IMR-90 (cell line): ENCODE results near the gene DOCK1. TPM values are rescaled to one million over a fixed set of nuclear protein-coding genes. Genes with fewer than 3 reads are reported as not detected.

Experiments used
- ATAC-seq: fragments of 200-7000 bp; cut with Tn5 transposase; 2 replicates; pipeline ENCODE4 v1.9.1; 2020; ENCODE audit warnings: low read depth, mild to moderate bottlenecking, moderate library complexity
- BruUV-seq: library from RNA; stranded (reverse); fragments of 400-500 nt; replicated peaks from 2 replicates; lab custom pipeline; 2021; lab: Mats Ljungman, UMichigan
- CTCF ChIA-PET: fragments of 300-600 bp; formaldehyde crosslinking; extraction: SDS; loops from one replicate; lab custom pipeline; 2021; ENCODE audit warnings: antibody characterized with exemption; lab: Yijun Ruan, JAX
- POLR2A ChIA-PET: fragments of 300-600 bp; sonication (Branson Sonifier 250); formaldehyde crosslinking; loops from one replicate; lab custom pipeline; 2022; ENCODE audit warnings: antibody characterized with exemption; ENCODE audit not compliant: unreplicated experiment; lab: Charles Lee
- DNase-seq: peaks from one replicate; pipeline ENCODE4 v3.0.0; 2013
- H2AFZ ChIP-seq: replicated peaks from 2 replicates; pipeline ENCODE3; 2013; ENCODE audit warnings: low read length, mild to moderate bottlenecking; ENCODE audit not compliant: poor library complexity
- H2AK5ac ChIP-seq: 2 replicates; pipeline ENCODE4 v1.6.1; 2013; ENCODE audit warnings: low read depth, low read length, inconsistent platforms
- H2AK9ac ChIP-seq: replicated peaks from 2 replicates; pipeline ENCODE3; 2013; ENCODE audit warnings: mild to moderate bottlenecking, low read depth, low read length, moderate library complexity; ENCODE audit not compliant: poor library complexity
- H2BK120ac ChIP-seq: 2 replicates; pipeline ENCODE4 v1.6.1; 2013; ENCODE audit warnings: low read depth, low read length, inconsistent platforms
- H2BK15ac ChIP-seq: 3 replicates; pipeline ENCODE4 v1.6.1; 2013; ENCODE audit warnings: low read depth, low read length, inconsistent platforms
- H2BK20ac ChIP-seq: 2 replicates; pipeline ENCODE4 v1.6.1; 2013; ENCODE audit warnings: low read depth, mild to moderate bottlenecking, inconsistent platforms, low read length, moderate library complexity
- H2BK5ac ChIP-seq: 2 replicates; pipeline ENCODE4 v1.6.1; 2013; ENCODE audit warnings: mild to moderate bottlenecking, low read depth, low read length, inconsistent platforms; ENCODE audit not compliant: poor library complexity, severe bottlenecking
- H3K14ac ChIP-seq: replicated peaks from 2 replicates; pipeline ENCODE4 v1.6.1; 2013; ENCODE audit warnings: low read depth, low read length, inconsistent platforms
- H3K18ac ChIP-seq: 2 replicates; pipeline ENCODE4 v1.6.1; 2013; ENCODE audit warnings: low read depth, low read length, control low read depth
- H3K23ac ChIP-seq: 2 replicates; pipeline ENCODE4 v1.6.1; 2013; ENCODE audit warnings: low read depth, low read length, inconsistent platforms
- H3K27ac ChIP-seq: 2 replicates; pipeline ENCODE4 v1.5.1; 2013; ENCODE audit warnings: mild to moderate bottlenecking, control low read depth, low read length; ENCODE audit not compliant: insufficient read depth
- H3K27me3 ChIP-seq: 2 replicates; pipeline ENCODE4 v1.6.1; 2013; ENCODE audit warnings: low read length; ENCODE audit not compliant: control insufficient read depth, insufficient read depth
- H3K36me3 ChIP-seq: 2 replicates; pipeline ENCODE4 v1.6.1; 2013; ENCODE audit warnings: low read length, mixed read lengths; ENCODE audit not compliant: control insufficient read depth, insufficient read depth
- H3K4ac ChIP-seq: 2 replicates; pipeline ENCODE4 v1.6.1; 2013; ENCODE audit warnings: low read depth, low read length, inconsistent platforms
- H3K4me1 ChIP-seq: 2 replicates; pipeline ENCODE4 v1.6.1; 2013; ENCODE audit warnings: low read length, mixed read lengths; ENCODE audit not compliant: control insufficient read depth, insufficient read depth
- H3K4me2 ChIP-seq: 2 replicates; pipeline ENCODE4 v1.6.1; 2013; ENCODE audit warnings: low read depth, mild to moderate bottlenecking, control low read depth, low read length, moderate library complexity
- H3K4me3 ChIP-seq: 2 replicates; pipeline ENCODE4 v1.5.1; 2013; ENCODE audit warnings: low read depth, mild to moderate bottlenecking, control low read depth, low read length, moderate library complexity; ENCODE audit not compliant: insufficient read depth
- H3K56ac ChIP-seq: 2 replicates; pipeline ENCODE4 v1.6.1; 2013; ENCODE audit warnings: low read length, inconsistent platforms; ENCODE audit not compliant: insufficient read depth; ENCODE audit errors: extremely low read depth
- H3K79me1 ChIP-seq, 2 experiments: 2 replicates each; pipeline ENCODE4 v1.6.1; 2013; ENCODE audit warnings: low read length in 2 of 2, inconsistent platforms in 1 of 2, low read depth in 1 of 2
- H3K9ac ChIP-seq: 2 replicates; pipeline ENCODE4 v1.6.1; 2013; ENCODE audit warnings: low read depth, low read length, control low read depth
- H3K9me1 ChIP-seq: 2 replicates; pipeline ENCODE4 v1.6.1; 2013; ENCODE audit warnings: low read length, inconsistent platforms; ENCODE audit not compliant: insufficient read depth
- H3K9me3 ChIP-seq: 2 replicates; pipeline ENCODE4 v1.6.1; 2013; ENCODE audit warnings: low read length; ENCODE audit not compliant: control insufficient read depth, insufficient read depth
- H4K20me1 ChIP-seq: 2 replicates; pipeline ENCODE4 v1.6.1; 2013; ENCODE audit warnings: low read length, inconsistent platforms; ENCODE audit not compliant: insufficient read depth
- H4K5ac ChIP-seq: 2 replicates; pipeline ENCODE4 v1.6.1; 2013; ENCODE audit warnings: mild to moderate bottlenecking, low read depth, low read length, control low read depth
- H4K8ac ChIP-seq, 2 experiments: 2 replicates each; pipeline ENCODE4 v1.6.1; 2013; ENCODE audit warnings: low read depth in 2 of 2, low read length in 2 of 2, control low read depth in 1 of 2, inconsistent platforms in 1 of 2
- H4K91ac ChIP-seq: 2 replicates; pipeline ENCODE4 v1.6.1; 2013; ENCODE audit warnings: low read depth, low read length, inconsistent platforms; ENCODE audit not compliant: insufficient read depth
- BHLHE40 ChIP-seq: fragments of 150-350 bp; IDR thresholded peaks from 2 replicates; pipeline ENCODE4 v1.6.1; 2016; ENCODE audit warnings: mild to moderate bottlenecking, low read depth, low read length
- CHD1 ChIP-seq: IDR thresholded peaks from 2 replicates; pipeline ENCODE4 v1.6.1; 2012; ENCODE audit warnings: low read depth, low read length, improper control_type of control experiment
- CTCF ChIP-seq: conservative IDR thresholded peaks from 2 replicates; pipeline ENCODE4 v1.5.1; 2012; ENCODE audit warnings: mild to moderate bottlenecking, low read depth, low read length, improper control_type of control experiment
- ELK1 ChIP-seq: fragments of 150-350 bp; IDR thresholded peaks from 2 replicates; pipeline ENCODE4 v1.6.1; 2016; ENCODE audit warnings: low read depth, mild to moderate bottlenecking, low read length, moderate library complexity, borderline replicate concordance
- FOS ChIP-seq: fragments of 150-350 bp; IDR thresholded peaks from 2 replicates; pipeline ENCODE4 v1.6.1; 2016; ENCODE audit warnings: low read depth, low read length
- MAZ ChIP-seq: IDR thresholded peaks from 2 replicates; pipeline ENCODE4 v1.6.1; 2012; ENCODE audit warnings: low read depth, mild to moderate bottlenecking, low read length, improper control_type of control experiment, moderate library complexity, borderline replicate concordance
- MXI1 ChIP-seq: IDR thresholded peaks from 2 replicates; pipeline ENCODE4 v1.6.1; 2012; ENCODE audit warnings: low read depth, mild to moderate bottlenecking, low read length, moderate library complexity, borderline replicate concordance
- NFE2L2 ChIP-seq: fragments of 150-350 bp; IDR thresholded peaks from 2 replicates; pipeline ENCODE4 v1.6.1; 2016; ENCODE audit warnings: low read depth, mild to moderate bottlenecking, low read length
- POLR2A ChIP-seq: IDR thresholded peaks from 2 replicates; pipeline ENCODE4 v1.6.1; 2012; ENCODE audit warnings: mild to moderate bottlenecking, low read depth, low read length
- RAD21 ChIP-seq: IDR thresholded peaks from 2 replicates; pipeline ENCODE4 v1.6.1; 2012; ENCODE audit warnings: low read length, improper control_type of control experiment
- RCOR1 ChIP-seq: IDR thresholded peaks from 2 replicates; pipeline ENCODE4 v1.6.1; 2012; ENCODE audit warnings: mild to moderate bottlenecking, low read length, improper control_type of control experiment; ENCODE audit not compliant: insufficient replicate concordance
- RFX5 ChIP-seq: IDR thresholded peaks from 2 replicates; pipeline ENCODE4 v1.8.0; 2012; ENCODE audit warnings: low read depth, mild to moderate bottlenecking, low read length, moderate library complexity
- SMC3 ChIP-seq: fragments of 150-350 bp; IDR thresholded peaks from 2 replicates; pipeline ENCODE4 v1.6.1; 2016; ENCODE audit warnings: low read depth, mild to moderate bottlenecking, antibody characterized with exemption, low read length, moderate library complexity
- USF2 ChIP-seq: fragments of 150-350 bp; IDR thresholded peaks from 2 replicates; pipeline ENCODE4 v1.6.1; 2017; ENCODE audit warnings: mild to moderate bottlenecking, antibody characterized with exemption, low read length, low read depth
- WGBS, 2 experiments: methylation state at CpG; one replicate each; pipeline versions ENCODE4 v1.1.5 to v1.1.7; 2013; ENCODE audit warnings: missing lambda C conversion rate in 2 of 2; ENCODE audit not compliant: insufficient read length in 1 of 2; ENCODE audit errors: extremely low coverage in 2 of 2; 5-methylcytosine and 5-hydroxymethylcytosine counted together
- dilution Hi-C: fragments of 300-500 bp; cut with HindIII; formaldehyde crosslinking; loops from one replicate; pipeline ENCODE4 v1.14.3; 2018; ENCODE audit warnings: low sequenced_read_pairs; ENCODE audit not compliant: unreplicated experiment
- in situ Hi-C: fragments of 300-500 bp; cut with MboI; formaldehyde crosslinking; loops from 3 replicates; pipeline ENCODE4 v1.14.3; 2019; ENCODE audit warnings: low sequenced_read_pairs, inconsistent platforms, mixed read lengths
- intact Hi-C: fragments of 100-400 bp; cut with micrococcal nuclease; formaldehyde crosslinking; loops from 2 replicates; pipeline ENCODE4 v1.10.0; 2022
- polyA plus RNA-seq, 3 experiments: library from polyadenylated mRNA; depleted of rRNA; stranded (reverse); fragments of >200 nt; gene quantifications; 2 replicates each; pipeline ENCODE4 v1.2.3, GENCODE V29; 2012; ENCODE audit warnings: low replicate concordance in 1 of 3
- total RNA-seq: library from RNA; depleted of rRNA; stranded (reverse); fragments of >200 nt; gene quantifications from 2 replicates; pipeline ENCODE4 v1.2.3, GENCODE V29; 2012

Gene DOCK1
- total and polyA plus RNA-seq, 2 of the 4 experiments (the other 2 are of a cell fraction), result 28.2 to 71.0 TPM

- Histone ChIP-seq H3K4ac (no peak overlapping the region), H3K27me3 (no peaks in the 10 kb centered on the region), H2AFZ (no peak overlapping the region), H4K8ac (no peak overlapping the region), H3K4me3 (no peak overlapping the region), H2BK5ac (no peak overlapping the region), H3K27ac (no peak overlapping the region), H4K5ac (no peak overlapping the region), H3K14ac (no peak overlapping the region), H2BK20ac (no peak overlapping the region), H3K9me3 (no peaks in the 10 kb centered on the region), H2AK9ac (no peak overlapping the region), H3K9ac (no peak overlapping the region), H3K4me2 (no peak overlapping the region), H3K9me1 (no peaks in the 10 kb centered on the region; the same call in 1 of the 2 replicates), H3K79me1 (no peaks in the 10 kb centered on the region), H4K91ac (no peak overlapping the region), H3K56ac (no peak overlapping the region), H2BK15ac (no peak overlapping the region), H4K20me1 (no peaks in the 10 kb centered on the region), H3K23ac (no peak overlapping the region), H3K4me1 (no peaks in the 10 kb centered on the region), H3K18ac (no peak overlapping the region), H2BK120ac (no peak overlapping the region), H3K36me3 (peaks cover 41% of the 10 kb centered on the region), H2AK5ac (no peak overlapping the region)
- BruUV-seq, result TSS peak; percentile 99
- POLR2A ChIA-PET, result no interaction called here
- intact Hi-C loops (no loop called here), in situ Hi-C loops (no loop called here), dilution Hi-C loops (no loop called here)
- no peak for ATAC-seq
- no peak for TF ChIP-seq POLR2A
- TF ChIP-seq FOS, result no peak
- no peak for TF ChIP-seq ELK1
- no peak for TF ChIP-seq RAD21
- no peak for TF ChIP-seq NFE2L2
- TF ChIP-seq MXI1, result no peak
- TF ChIP-seq USF2, result no peak
- no peak for TF ChIP-seq BHLHE40
- no peak for TF ChIP-seq SMC3
- no peak for TF ChIP-seq CTCF
- TF ChIP-seq RCOR1, result no peak
- no peak for TF ChIP-seq RFX5
- TF ChIP-seq CHD1, result no peak
- TF ChIP-seq MAZ, result no peak
- WGBS, 2 experiments, result 94% methylated on average over 2 of the region's 4 CpGs; no CpG with 5 or more reads in 1 of the 2 experiments
- DNase-seq, result no peak
- CTCF ChIA-PET, result interaction anchor here (0.6 kb wide), 1 partner anchor 29 kb away, joined by 4 read pairs; no protein-coding TSS in a partner anchor
These were observed 546.4 kb downstream of the DOCK1 start for GRCh38 chr10:127451628-127452027.
